HL-60/S4 treated with retinoic acid at 250 ng/mL for 4 days and 3 days (cell line): ENCODE data around the gene NCOA1.

ENCODE experiments used
- in situ Hi-C: fragments of 300-500 bp; cut with MboI; formaldehyde crosslinking; loops from 2 replicates; pipeline ENCODE4 v1.7.0; 2022; ENCODE audit warnings: low sequenced_read_pairs

The NCOA1 gene

DNA sequence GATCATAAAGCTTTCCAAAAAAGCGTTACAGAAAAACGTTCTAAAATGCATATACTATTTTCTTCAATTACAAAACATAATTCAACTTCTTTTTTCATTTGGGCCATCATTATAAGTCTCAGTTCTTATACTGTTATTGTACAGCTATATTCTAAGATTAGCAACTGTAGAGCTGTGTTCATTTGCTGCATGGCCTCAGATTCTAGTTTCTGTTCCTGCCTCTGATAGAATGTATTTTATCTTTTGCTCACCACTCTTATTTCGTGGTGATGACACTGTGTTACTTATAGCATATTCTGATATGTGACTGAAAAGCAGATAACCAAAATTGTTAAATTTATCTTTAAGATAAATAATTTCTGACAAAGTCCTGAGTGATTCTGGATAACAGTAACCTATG is 234.9 kb downstream of the NCOA1 start:
- in situ Hi-C loops = no loop called here

DNA sequence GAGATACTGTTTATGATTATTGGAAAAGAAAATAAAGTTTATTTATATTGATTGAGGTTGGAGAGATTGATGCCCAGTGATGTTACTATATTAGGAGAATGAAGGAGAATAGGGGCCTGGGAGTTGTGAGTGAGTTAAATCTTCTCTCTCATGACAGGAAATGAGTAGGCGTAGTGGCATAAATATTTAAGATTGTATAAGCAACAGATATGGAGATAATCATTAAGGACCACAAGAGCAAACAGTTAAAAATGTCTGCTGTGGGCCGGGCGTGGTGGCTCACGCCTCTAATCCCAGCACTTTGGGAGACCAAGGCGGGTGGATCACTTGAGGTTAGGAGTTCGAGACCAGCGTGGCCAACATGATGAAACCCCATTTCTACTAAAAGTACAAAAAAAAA is 239.4 kb downstream of the NCOA1 start:
- in situ Hi-C loops = no loop called here

DNA sequence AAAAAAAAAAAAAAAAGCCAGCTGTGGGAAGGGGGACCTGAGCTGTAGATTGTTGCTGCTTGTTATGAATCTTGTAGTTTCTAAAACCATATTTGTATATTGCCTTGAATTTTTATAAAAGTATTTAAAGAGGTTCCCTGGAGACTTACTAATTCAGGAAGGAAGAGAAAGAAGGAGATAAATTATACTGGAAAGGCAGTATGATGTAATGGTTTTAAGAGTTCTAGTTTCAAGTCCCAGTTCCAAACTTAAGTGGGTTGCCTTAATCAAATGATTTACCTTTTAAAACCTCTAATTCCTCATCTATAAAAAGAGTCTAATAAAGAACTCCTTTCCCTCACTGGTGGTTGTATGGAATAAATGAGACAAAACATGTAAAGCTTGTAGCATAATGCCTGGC is 240.0 kb downstream of the NCOA1 start:
- in situ Hi-C loops = no loop called here

DNA sequence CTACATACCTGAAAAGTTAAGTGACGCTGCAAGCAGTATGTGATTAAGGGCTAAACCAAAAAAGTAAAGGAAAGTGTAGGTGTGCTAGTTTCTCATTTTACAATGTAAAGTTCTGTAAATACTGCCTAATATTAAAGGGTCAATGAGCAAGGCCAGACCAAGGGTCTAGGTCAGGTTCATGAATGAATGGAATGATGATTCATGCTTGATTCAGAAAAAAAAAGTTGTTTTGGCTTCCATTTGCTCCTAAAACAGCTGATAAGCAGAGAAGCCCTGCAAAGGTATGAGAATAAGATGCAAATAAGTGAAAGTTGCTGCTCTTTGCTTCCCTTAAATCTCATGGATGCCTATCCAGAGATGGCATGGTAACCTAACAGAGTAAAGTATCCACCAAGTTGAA is 240.9 kb downstream of the NCOA1 start:
- in situ Hi-C loops = no loop called here

DNA sequence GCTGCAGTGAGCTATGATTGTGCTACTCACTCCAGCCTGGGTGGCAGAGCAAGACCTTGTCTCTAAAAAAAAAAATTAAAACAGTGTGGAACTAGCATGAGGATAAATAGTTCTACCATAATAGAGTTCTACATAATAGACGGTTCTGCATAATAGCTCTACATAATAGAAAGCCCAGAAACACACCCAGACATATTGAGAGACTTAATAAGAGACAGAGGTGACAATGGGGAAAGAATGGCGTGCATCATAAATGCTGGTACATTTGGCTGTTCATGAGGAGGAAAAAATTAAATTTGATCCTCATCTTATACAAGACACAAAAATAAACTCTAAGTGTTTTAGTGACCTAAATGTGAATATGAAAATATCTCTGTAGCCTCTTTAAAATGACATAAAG is 243.7 kb downstream of the NCOA1 start:
- in situ Hi-C loops = no loop called here

DNA sequence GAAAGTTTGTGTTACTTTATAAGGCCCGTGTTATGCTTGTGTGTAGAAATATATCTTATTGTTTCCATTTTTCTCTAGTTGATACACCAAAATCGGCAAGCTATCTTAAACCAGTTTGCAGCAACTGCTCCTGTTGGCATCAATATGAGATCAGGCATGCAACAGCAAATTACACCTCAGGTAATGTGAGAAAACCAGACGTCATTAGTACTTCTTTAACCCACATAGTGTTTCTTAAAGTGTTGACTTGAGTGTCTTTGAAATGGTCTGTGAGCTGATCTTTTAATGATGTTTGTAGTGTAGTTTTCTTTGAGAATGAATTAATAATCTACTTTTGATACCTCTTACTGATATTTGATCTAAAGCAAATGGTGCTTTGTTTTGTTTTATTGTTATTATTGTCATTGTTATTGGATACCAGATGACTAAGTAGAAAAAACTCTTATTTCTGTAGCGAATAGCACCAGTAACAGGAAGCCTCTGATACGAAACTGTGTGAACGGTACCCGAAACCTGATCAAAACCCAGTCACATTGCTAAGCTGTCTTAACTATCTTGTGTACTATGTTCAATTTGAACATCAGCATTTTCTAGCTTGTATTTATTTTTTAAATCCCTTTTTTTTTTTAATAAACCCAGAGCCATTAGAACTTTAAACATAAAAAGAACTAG is 248.4 kb downstream of the NCOA1 start:
- in situ Hi-C loops = no loop called here

DNA sequence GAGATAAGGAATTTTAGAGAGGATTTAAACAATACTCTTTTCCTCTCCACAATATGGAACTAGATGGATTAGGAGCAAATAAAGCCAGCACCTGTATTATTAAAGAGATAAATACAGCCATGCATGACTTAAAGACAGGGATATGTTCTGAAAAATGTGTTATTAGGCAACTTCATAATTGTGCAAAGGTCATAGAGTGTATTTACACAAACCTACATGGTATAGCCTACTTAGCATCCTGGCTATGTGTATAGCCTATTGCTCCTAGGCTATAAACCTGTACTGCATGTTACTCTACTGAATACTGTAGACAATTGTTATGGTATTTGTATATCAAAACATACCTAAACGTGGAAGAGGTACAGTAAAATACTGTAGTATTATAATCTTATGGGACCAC is 249.1 kb downstream of the NCOA1 start:
- in situ Hi-C loops = no loop called here

DNA sequence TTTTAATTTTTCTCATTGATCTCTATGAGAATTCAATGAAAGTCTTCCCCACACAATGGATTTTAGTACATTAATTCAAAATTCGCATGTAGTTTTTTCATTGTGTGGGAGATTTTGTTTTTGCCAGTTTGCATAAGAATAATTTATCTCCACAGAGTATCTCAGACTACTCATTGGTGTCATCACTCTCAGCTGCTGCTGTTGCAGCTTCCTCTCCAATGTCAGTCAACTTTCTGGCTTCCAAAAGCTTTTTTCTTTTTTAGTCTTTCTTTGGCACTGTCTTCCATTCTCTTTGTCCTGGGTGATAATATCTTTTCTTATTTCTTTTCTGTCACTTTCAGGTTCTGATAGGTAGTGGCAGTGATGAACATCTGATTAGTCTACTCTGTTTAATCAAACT is 251.7 kb downstream of the NCOA1 start:
- in situ Hi-C loops = no loop called here

DNA sequence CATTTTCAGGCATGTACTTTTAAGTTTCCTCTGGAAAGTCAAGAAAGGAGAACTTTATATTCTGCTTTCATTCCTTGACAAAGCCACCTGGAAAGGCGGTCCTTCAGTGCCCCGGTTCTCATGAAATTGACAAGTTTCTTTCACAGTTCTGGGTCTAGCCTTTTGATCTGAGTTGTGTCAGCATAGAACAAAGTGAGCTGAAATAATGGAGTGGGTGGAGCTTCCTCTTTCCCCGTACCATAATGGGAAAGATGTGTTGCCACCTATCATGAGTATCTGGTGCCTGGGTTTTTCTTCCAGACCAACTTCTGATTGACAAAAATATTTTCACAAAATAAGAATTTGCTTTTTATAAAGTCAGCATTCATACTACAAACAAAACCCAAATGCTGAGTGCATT is 252.9 kb downstream of the NCOA1 start:
- in situ Hi-C loops = no loop called here

DNA sequence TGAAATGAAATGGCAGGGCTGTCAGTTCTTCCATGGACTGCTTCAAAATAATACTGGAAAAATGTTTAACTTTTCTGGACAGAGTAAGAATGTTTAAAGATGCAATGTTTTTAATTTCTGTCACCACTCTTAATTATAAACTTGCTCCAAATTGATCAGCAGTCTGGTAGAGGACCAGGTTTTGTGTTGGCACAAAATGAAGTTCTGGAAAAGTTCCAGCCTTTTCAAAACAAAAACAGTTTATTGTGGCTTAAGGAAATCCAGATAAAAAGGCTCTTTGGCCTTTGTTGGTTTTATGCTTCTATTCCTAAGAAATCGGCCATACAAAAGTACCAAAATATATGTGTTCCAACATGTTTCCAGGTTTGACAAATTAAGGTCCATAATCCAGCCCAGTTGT is 253.3 kb downstream of the NCOA1 start:
- in situ Hi-C loops = no loop called here

DNA sequence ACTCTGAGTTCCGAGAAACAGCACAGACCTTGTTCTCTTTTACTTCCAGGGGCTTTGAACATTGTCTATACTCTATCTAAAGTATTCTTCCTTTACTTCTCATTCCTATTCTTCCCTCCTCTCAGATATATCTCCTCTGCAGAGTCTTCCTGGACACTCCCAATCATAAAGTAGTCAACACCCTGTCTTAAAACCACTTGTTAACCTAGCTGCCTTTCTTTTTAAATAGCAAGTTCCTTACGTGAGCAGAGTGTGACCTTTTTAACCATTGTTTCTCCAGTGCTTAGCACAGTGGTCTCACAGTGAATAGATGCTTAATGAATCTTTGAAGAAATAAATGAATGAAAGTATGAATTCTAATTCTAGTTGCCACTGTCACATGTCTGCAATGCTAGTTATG is 254.8 kb downstream of the NCOA1 start:
- in situ Hi-C loops = no loop called here

DNA sequence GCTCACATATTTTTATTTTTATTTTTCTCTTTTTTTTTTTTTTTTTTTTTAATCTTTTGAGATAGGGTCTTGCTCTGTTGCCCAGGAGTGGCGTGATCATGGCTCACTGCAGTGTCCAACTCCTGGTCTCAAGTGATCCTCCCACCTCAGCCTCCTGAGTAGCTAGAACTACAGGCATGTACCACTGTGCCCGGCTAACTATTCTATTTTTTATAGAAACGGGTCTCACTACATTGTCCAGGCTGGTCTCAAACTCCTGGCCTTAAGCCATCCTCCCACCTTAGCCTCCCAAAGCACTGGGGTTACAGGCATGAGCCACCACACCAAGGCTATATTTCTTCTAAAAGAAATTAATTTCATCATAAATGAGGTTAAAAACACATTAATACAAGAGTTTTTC is 256.2 kb downstream of the NCOA1 start:
- in situ Hi-C loops = no loop called here

DNA sequence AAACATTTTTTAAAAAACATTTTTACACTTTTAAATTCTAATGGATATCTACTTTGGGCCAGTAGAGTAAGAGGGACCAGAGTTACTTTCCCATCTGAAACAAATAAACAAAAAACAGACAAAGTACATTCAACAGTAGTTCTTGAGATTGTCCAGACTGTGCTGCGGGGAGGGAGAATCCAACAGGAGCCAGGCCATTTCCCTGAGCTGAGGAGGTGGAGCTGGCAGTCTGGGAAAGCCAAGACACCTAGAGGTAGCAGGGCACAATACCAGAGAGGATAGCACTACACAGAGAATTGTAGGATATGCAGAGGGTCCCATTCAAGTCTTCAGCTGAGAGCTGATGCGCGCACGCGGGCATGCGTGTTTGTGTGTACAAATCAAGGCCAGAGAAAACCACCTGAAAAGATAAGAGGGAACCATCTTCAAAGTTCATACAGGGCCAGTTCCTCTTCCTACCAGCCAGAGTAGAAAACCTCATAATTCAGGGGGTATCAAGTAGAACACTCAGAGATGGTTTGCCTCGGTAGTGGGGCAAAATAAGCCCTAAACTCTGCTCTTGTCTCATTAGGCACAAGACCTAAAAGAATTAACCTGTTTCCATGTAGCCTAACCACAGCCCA is 258.1 kb downstream of the NCOA1 start:
- in situ Hi-C loops = no loop called here

DNA sequence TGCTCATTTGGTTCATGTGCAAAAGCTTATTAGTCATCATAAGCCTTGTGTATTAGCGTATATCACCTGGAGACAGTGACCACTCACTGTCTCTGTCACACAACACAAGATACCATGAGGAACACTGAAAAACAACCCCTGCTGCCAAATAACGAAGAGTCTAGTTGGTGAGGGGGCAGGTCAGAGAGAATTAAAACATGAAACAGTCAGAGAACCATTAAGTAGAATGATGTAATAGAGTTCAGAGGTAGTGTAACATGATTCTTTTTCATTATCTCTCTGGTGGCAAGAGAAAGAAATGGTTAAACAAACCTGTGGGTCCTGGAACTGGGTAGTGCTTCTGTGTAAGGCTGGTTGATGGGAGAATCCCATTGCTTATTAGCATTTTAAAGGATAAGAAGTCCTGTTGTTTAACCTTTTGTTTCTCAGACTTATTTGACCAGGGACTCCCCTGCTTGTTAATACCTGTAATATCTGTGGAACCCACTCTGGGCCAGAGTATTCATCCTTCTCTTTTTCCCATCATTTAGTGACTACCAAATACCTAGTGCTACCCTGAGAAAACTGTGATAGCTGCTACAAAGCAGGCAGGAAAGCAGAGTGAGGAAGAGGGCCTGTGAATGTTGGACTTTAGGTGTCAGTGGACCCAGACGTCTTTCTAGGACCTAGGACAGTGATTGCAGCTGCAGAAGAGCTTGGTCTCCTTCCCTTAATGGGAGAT is 264.1 kb downstream of the NCOA1 start:
- in situ Hi-C loops = no loop called here

DNA sequence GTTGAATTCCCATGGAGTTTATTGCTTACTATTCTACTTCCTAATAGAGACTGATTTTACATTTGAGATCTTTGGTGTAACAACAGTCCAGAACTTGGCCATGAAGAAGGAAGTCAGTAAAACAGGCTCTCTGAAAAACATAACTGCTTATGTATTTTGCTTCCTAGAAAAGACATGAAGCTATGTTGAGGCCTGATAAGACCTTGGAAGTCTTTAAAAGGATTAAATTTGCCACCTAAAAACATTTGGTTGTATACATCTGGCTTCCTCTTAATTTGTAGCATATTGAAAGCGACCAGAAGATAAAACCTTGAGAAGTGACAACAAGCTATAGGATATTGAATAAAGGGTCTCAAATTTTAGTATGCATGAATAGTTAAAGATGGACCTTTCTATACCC is 265.7 kb downstream of the NCOA1 start:
- in situ Hi-C loops = no loop called here

DNA sequence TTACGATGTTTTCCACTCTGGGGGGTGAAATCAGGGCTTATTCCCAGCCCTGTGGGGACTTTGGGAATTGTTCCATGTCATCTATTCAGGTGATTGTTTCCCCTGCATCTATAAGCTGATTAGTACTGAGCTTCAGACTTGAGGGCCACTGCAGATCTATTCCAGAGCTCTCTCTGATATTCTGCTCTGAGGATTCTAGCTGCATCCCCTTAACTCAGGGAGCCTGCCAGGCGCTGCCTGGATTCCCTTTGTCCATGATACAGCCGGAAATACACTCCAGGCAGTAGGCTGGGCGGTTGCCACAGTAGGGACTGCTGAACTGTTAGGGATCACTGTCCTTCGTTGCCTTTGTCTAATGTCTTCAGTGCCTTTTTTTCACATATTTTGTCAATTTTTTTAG is 270.8 kb downstream of the NCOA1 start:
- in situ Hi-C loops = no loop called here

DNA sequence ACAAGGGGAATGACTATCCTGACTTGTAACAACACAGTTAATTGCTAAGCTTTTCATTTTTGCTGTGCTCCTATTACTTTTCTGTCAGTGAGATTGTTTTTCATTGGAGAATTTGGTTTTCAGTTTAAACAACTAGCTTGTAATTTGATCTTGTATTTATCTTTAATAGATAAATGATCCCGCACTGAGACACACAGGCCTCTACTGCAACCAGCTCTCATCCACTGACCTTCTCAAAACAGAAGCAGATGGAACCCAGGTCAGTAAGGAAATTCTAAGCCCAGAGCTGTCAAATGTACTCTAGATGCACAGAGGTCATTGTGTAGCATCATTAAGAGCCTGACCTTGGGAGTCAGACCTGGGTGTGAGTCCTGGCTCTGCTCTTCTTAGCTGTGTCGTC is 271.5 kb downstream of the NCOA1 start:
- in situ Hi-C loops = no loop called here

DNA sequence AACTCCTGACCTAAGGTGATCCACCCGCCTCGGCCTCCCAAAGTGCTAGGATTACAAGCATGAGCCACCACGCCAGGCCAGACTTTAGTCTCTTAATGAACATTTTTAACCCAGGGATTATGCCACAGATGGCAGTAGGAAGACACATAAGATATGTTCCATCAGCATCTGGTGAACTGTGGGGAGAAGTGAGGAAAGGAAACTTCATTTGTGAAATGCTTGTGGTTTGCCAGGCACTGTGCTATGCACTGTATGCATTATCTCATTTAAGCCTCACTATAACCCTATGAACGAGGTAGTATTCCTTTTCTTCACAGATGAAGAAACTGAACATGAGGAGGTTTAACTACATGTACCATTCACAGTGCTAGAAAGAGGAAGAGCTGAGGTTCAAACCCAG is 272.8 kb downstream of the NCOA1 start:
- in situ Hi-C loops = no loop called here

DNA sequence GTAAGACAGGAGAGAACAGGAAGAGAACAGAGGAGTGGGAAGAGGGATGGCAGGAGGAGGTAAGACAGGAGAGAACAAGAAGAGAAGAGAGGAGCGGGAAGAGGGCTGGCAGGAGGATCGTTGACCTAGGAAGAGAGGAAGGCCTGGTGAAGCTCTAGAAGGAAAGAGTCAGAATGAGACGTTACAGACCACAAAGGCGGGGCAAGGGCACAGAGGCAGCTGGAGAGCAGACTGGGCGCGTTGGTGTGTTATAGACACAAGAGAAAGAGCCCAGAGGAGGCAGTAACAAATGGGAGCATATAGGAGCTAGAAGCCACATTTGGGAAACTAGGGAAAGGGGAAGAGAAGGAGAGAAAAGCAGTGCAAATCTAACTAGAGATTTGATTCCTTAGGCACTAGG is 275.6 kb downstream of the NCOA1 start:
- in situ Hi-C loops = no loop called here

DNA sequence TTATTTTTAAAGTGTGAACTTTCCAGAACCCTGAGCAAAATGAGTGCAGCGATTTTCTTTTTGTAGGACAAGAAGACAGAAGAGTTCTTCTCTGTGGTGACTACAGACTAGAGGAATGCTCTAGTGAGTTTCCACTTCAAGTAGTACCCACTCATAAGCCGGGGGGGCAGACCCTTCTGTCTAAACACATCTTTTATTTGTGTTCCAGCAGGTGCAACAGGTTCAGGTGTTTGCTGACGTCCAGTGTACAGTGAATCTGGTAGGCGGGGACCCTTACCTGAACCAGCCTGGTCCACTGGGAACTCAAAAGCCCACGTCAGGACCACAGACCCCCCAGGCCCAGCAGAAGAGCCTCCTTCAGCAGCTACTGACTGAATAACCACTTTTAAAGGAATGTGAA is 277.0 kb downstream of the NCOA1 start:
- in situ Hi-C loops = no loop called here

DNA sequence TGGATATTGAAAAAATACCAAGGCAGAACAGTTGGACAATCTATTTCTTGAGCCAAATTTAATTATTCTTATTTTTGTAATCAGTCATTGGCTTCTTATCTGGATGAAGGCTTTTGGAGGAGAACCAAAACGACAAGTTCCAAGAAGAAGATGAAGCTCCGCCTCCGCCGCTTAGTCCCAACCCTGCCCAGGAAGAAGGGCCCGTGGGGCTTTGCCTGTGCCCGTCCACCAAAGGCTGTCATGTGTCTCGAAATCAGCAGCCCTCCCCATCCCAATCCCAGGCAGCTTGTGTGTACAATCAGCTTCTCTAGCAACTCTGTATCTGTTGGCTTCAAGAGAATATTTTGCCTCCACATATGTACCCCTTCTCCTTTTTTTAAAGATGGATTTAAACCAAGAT is 277.5 kb downstream of the NCOA1 start:
- in situ Hi-C loops = no loop called here

DNA sequence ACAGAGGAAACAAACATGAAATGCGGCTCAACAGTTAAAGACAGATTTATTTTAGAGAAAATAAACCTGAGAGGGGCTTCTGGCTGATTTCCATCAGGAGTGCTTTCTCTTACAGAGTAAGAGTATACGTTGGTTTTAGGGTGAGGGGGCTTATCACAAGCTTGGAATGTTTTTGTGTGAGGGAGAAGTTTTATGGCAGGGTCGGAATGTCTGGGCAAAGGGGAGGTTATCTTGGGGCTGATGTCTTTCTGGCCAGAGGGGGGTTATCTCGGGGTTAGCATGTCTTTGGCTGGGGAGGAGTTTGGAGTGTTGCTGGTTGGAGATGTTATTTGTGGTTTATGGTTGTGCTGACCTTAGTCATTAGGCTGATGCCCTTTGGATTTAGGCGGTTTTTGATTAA is 280.0 kb downstream of the NCOA1 start:
- in situ Hi-C loops = no loop called here
